Liver (tissue), 3 donors: ENCODE data around the gene COL5A1.

Experiments used
- JUND ChIP-seq, 2 donors: IDR thresholded peaks; 2 replicates each; pipeline ENCODE4 v1.6.1; 2016; ENCODE audit warnings: antibody characterized with exemption in 2 of 2
- RAD21 ChIP-seq, 2 donors: IDR thresholded peaks; 2 replicates each; pipeline ENCODE4 v1.6.1; 2016; ENCODE audit warnings: antibody characterized with exemption in 2 of 2, mild to moderate bottlenecking in 2 of 2
- TF ChIP-seq, protein P1 (sequence below): fragments of 150-350 bp; IDR thresholded peaks from 2 replicates; pipeline ENCODE4 v1.5.1; 2017; ENCODE audit warnings: improper control_type of control experiment, low read depth, low read length; ENCODE audit not compliant: missing input control
- donor health status: healthy.
- donor health status: healthy.

GRCh38 chr9:134607971-134608370 is 33.6 kb upstream of the COL5A1 start:
- TF ChIP-seq RAD21 (IDR thresholded peaks at IDR 0.05): no peak
- TF ChIP-seq, protein P1, sequence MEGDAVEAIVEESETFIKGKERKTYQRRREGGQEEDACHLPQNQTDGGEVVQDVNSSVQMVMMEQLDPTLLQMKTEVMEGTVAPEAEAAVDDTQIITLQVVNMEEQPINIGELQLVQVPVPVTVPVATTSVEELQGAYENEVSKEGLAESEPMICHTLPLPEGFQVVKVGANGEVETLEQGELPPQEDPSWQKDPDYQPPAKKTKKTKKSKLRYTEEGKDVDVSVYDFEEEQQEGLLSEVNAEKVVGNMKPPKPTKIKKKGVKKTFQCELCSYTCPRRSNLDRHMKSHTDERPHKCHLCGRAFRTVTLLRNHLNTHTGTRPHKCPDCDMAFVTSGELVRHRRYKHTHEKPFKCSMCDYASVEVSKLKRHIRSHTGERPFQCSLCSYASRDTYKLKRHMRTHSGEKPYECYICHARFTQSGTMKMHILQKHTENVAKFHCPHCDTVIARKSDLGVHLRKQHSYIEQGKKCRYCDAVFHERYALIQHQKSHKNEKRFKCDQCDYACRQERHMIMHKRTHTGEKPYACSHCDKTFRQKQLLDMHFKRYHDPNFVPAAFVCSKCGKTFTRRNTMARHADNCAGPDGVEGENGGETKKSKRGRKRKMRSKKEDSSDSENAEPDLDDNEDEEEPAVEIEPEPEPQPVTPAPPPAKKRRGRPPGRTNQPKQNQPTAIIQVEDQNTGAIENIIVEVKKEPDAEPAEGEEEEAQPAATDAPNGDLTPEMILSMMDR: no peak
- no peak for TF ChIP-seq JUND (IDR thresholded peaks at IDR 0.05)
